Epithelial cell of proximal tubule (primary cell): Measurements from ENCODE around the gene ST3GAL5. TPM values are rescaled to one million over a fixed set of nuclear protein-coding genes. Genes with fewer than 3 reads are reported as not detected.
A peak's percentile ranks its signal among the peaks of the same experiment; 100 is the strongest.

ENCODE experiments used
- DNase-seq: peaks from one replicate; pipeline ENCODE4 v3.0.0-alpha.2; 2011; ENCODE audit warnings: low read depth
- H3K4me3 ChIP-seq: 2 replicates; pipeline ENCODE4 v1.5.1; 2011; ENCODE audit warnings: low read depth, mild to moderate bottlenecking, low read length
- total RNA-seq: library from RNA; depleted of rRNA; stranded (reverse); fragments of >200 nt; gene quantifications from 2 replicates; pipeline ENCODE4 v1.2.3, GENCODE V29; 2015
- TF ChIP-seq, protein P1 (sequence below): conservative IDR thresholded peaks from 2 replicates; pipeline ENCODE4 v1.5.1; 2012; ENCODE audit warnings: low read depth, mild to moderate bottlenecking, low read length

Gene ST3GAL5
- total RNA-seq, 1 donor from 2014 or later = 8.7 TPM

DNA sequence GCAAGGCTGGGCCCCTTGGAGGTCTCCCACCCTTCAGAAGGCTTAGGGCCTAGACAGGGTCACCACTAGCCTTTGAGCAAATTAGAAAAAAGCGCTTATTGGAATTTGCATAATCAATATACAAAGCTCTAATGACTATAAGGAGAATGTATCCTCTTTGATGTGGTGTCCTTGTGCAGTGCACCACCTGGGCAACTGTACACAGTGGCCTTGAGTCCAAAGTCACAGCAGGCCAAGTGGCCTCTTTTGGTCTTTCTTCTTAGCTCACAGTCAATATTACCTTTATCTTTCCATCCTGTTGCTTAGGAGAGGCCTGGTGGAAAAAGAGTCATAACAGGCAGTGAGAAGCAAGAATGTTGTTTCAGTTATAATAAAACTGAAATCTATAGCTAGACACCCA lies 19.7 kb upstream of the ST3GAL5 start:
- no peak overlapping the region for H3K4me3 ChIP-seq
- TF ChIP-seq, protein P1, sequence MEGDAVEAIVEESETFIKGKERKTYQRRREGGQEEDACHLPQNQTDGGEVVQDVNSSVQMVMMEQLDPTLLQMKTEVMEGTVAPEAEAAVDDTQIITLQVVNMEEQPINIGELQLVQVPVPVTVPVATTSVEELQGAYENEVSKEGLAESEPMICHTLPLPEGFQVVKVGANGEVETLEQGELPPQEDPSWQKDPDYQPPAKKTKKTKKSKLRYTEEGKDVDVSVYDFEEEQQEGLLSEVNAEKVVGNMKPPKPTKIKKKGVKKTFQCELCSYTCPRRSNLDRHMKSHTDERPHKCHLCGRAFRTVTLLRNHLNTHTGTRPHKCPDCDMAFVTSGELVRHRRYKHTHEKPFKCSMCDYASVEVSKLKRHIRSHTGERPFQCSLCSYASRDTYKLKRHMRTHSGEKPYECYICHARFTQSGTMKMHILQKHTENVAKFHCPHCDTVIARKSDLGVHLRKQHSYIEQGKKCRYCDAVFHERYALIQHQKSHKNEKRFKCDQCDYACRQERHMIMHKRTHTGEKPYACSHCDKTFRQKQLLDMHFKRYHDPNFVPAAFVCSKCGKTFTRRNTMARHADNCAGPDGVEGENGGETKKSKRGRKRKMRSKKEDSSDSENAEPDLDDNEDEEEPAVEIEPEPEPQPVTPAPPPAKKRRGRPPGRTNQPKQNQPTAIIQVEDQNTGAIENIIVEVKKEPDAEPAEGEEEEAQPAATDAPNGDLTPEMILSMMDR = no peak
- no peak for DNase-seq

GRCh38 chr2:85907671-85908157 lies 18.9 kb upstream of the ST3GAL5 start:
- DNase-seq = no peak
- no peak overlapping the region for H3K4me3 ChIP-seq
- TF ChIP-seq, protein P1 = no peak

- TF ChIP-seq, protein P1 = no peak
- H3K4me3 ChIP-seq = no peak overlapping the region
- no peak for DNase-seq
Measured at GRCh38 chr2:85906748-85907147, 18.0 kb upstream of the ST3GAL5 start.

- DNase-seq = no peak
Measured at GRCh38 chr2:85905891-85906290, 17.1 kb upstream of the ST3GAL5 start.

DNA sequence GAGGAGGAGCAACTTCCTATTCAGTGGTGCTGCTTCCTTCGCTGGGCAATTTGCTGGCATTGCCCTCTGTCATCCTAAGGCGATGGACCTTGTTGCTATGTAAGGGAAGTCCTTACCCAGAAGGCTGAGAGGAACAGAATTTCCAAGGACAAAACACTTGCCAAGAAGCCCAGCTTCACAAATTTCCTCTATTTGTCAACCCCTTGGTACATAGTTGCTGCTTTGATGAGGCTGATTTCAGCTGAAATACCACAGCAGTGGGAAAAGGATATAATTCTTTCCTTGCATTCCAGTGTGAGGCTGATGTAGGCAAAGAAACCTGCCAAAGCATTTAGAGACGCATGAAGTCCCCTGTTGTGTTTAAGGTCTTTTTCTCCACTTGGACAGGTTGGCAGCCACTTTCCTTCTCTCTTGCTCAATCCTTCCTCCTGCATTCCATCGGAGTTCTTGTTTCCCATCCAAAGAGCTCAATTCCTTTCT lies 16.4 kb upstream of the ST3GAL5 start:
- H3K4me3 ChIP-seq = no peak overlapping the region
- peak; percentile 91 for DNase-seq
- TF ChIP-seq, protein P1 = no peak

More at GRCh38 chr2:85905891-85906290, 17.1 kb upstream of the ST3GAL5 start:
- TF ChIP-seq, protein P1 = no peak
- no peak overlapping the region for H3K4me3 ChIP-seq

GRCh38 chr2:85903849-85904248 lies 15.1 kb upstream of the ST3GAL5 start:
- TF ChIP-seq, protein P1 = no peak
- DNase-seq = no peak

GRCh38 chr2:85902496-85902895 lies 13.7 kb upstream of the ST3GAL5 start:
- H3K4me3 ChIP-seq = no peak overlapping the region
- no peak for DNase-seq
- TF ChIP-seq, protein P1 = no peak

More at GRCh38 chr2:85903849-85904248, 15.1 kb upstream of the ST3GAL5 start:
- no peak overlapping the region for H3K4me3 ChIP-seq
